GM19438 (cell line): ENCODE data around the gene LRP2.

Experiments
- ATAC-seq: cut with Tn5 transposase; IDR thresholded peaks from one replicate; pipeline ENCODE4 v1.9.1; 2021; ENCODE audit warnings: low read depth; ENCODE audit not compliant: unreplicated experiment

LRP2 gene

GRCh38 chr2:169254774-169255173 is 107.6 kb downstream of the LRP2 start:
- no peak for ATAC-seq

- no peak for ATAC-seq
Measured at GRCh38 chr2:169247211-169247610, 115.1 kb downstream of the LRP2 start.

GRCh38 chr2:169240405-169240804 is 121.9 kb downstream of the LRP2 start:
- no peak for ATAC-seq

GRCh38 chr2:169237939-169238338 is 124.4 kb downstream of the LRP2 start:
- ATAC-seq: no peak

- no peak for ATAC-seq
Measured at GRCh38 chr2:169237286-169237685, 125.0 kb downstream of the LRP2 start.

- ATAC-seq: no peak
Measured at GRCh38 chr2:169232551-169233154, 129.7 kb downstream of the LRP2 start.

- no peak for ATAC-seq
Measured at GRCh38 chr2:169230204-169230603, 132.1 kb downstream of the LRP2 start.

GRCh38 chr2:169229590-169229989 is 132.7 kb downstream of the LRP2 start:
- no peak for ATAC-seq

GRCh38 chr2:169225906-169226305 is 136.4 kb downstream of the LRP2 start:
- ATAC-seq: no peak

GRCh38 chr2:169225233-169225750 is 137.0 kb downstream of the LRP2 start:
- no peak for ATAC-seq

- peak; percentile 65 for ATAC-seq
Measured at GRCh38 chr2:169222665-169223064, 139.7 kb downstream of the LRP2 start.

- ATAC-seq: no peak
Measured at GRCh38 chr2:169221745-169222369, 140.5 kb downstream of the LRP2 start.

- ATAC-seq: no peak
Measured at GRCh38 chr2:169210917-169211316, 151.4 kb downstream of the LRP2 start.

- ATAC-seq: no peak
Measured at GRCh38 chr2:169208026-169208425, 154.3 kb downstream of the LRP2 start.

GRCh38 chr2:169205176-169205575 is 157.2 kb downstream of the LRP2 start:
- ATAC-seq: no peak

- ATAC-seq: no peak
Measured at GRCh38 chr2:169203952-169204351, 158.4 kb downstream of the LRP2 start.

GRCh38 chr2:169200756-169201155 is 161.6 kb downstream of the LRP2 start:
- ATAC-seq: no peak

- no peak for ATAC-seq
Measured at GRCh38 chr2:169193618-169194017, 168.7 kb downstream of the LRP2 start.

- ATAC-seq: no peak
Measured at GRCh38 chr2:169190197-169190775, 172.0 kb downstream of the LRP2 start.

GRCh38 chr2:169189132-169189531 is 173.2 kb downstream of the LRP2 start:
- no peak for ATAC-seq

GRCh38 chr2:169185711-169186110 is 176.6 kb downstream of the LRP2 start:
- ATAC-seq: no peak

- ATAC-seq: no peak
Measured at GRCh38 chr2:169184074-169184473, 178.3 kb downstream of the LRP2 start.
